HEK293T (cell line): ENCODE data around the gene ART4.

Source experiments
- ARNT ChIP-seq: fragments of 450-650 bp; IDR thresholded peaks from 2 replicates; pipeline ENCODE4 v1.6.1; 2017; ENCODE audit warnings: mild to moderate bottlenecking
- ELF4 ChIP-seq: fragments of 450-650 bp; IDR thresholded peaks from 2 replicates; pipeline ENCODE4 v1.6.1; 2017; ENCODE audit warnings: antibody characterized with exemption
- SP1 ChIP-seq: fragments of 450-650 bp; IDR thresholded peaks from 2 replicates; pipeline ENCODE4 v1.6.1; 2017
- TARDBP ChIP-seq: fragments of 450-650 bp; IDR thresholded peaks from 2 replicates; pipeline ENCODE4 v1.6.1; 2016

- TF ChIP-seq SP1 (no peak), ARNT (no peak), TARDBP (no peak), ELF4 (no peak)
Observed at GRCh38 chr12:14826491-14826890, 16.8 kb downstream of the ART4 start.
